Posterior cingulate gyrus (tissue), 11 donors: Measurements from ENCODE around the gene DDA1.
"Not testable (repeated sequence)": the region's sequence is repeated elsewhere in the genome, so short reads cannot be mapped to it uniquely, and the experiment has no call there.

Source experiments
- DNase-seq, 10 donors: peaks; one replicate each; pipeline versions ENCODE4 v3.0.0 to v3.0.0-alpha.2; 2020 to 2021; ENCODE audit warnings: mixed read lengths in 3 of 10
- intact Hi-C: fragments of 100-400 bp; cut with DNase I; formaldehyde crosslinking; loops from one replicate; pipeline ENCODE4 v1.15.1; 2023

The DDA1 gene

GRCh38 chr19:17338433-17339078 lies 29.2 kb downstream of the DDA1 start:
- DNase-seq, result peak in 1 of 10 donors; percentile 82
- intact Hi-C loops, result loop anchor here (10.0 kb wide), 1 partner anchor 136 kb away; the partner anchor contains the start of gene SLC27A1

GRCh38 chr19:17339088-17339741 lies 29.9 kb downstream of the DDA1 start:
- intact Hi-C loops, result loop anchor here (10.0 kb wide), 1 partner anchor 136 kb away; the partner anchor contains the start of gene SLC27A1
- DNase-seq, result no peak

- intact Hi-C loops, result no loop called here
- DNase-seq, result no peak
Measured at GRCh38 chr19:17340302-17340870, 31.0 kb downstream of the DDA1 start.

GRCh38 chr19:17340871-17341357 lies 31.6 kb downstream of the DDA1 start:
- no peak for DNase-seq
- intact Hi-C loops, result no loop called here

GRCh38 chr19:17341386-17341785 lies 32.0 kb downstream of the DDA1 start:
- DNase-seq, result no peak
- intact Hi-C loops, result no loop called here

GRCh38 chr19:17341845-17342244 lies 32.5 kb downstream of the DDA1 start:
- DNase-seq, result no peak

GRCh38 chr19:17346109-17346671 lies 36.8 kb downstream of the DDA1 start:
- intact Hi-C loops, result loop anchor here (2.0 kb wide), 1 partner anchor 45 kb away; no protein-coding TSS in a partner anchor
- peak in 9 of 10 donors; percentile 67 to 97 (median 80) for DNase-seq

More at GRCh38 chr19:17341845-17342244, 32.5 kb downstream of the DDA1 start:
- intact Hi-C loops, result no loop called here

GRCh38 chr19:17347361-17347760 lies 38.0 kb downstream of the DDA1 start:
- intact Hi-C loops, result loop anchor here (2.0 kb wide), 1 partner anchor 43 kb away; no protein-coding TSS in a partner anchor
- no peak for DNase-seq

GRCh38 chr19:17347877-17348276 lies 38.5 kb downstream of the DDA1 start:
- DNase-seq, result no peak
- intact Hi-C loops, result loop anchor here (2.0 kb wide), 1 partner anchor 43 kb away; no protein-coding TSS in a partner anchor

GRCh38 chr19:17348700-17349099 lies 39.3 kb downstream of the DDA1 start:
- DNase-seq, result peak in 1 of 10 donors; percentile 80
- intact Hi-C loops, result no loop called here

- intact Hi-C loops, result no loop called here
- no peak for DNase-seq
Measured at GRCh38 chr19:17351815-17352435, 42.6 kb downstream of the DDA1 start.

- intact Hi-C loops, result no loop called here
- no peak for DNase-seq
Measured at GRCh38 chr19:17352608-17353280, 43.4 kb downstream of the DDA1 start.

GRCh38 chr19:17353386-17353785 lies 44.0 kb downstream of the DDA1 start:
- intact Hi-C loops, result no loop called here
- DNase-seq, result no peak

GRCh38 chr19:17357078-17357666 lies 47.8 kb downstream of the DDA1 start:
- DNase-seq, result no peak
- intact Hi-C loops, result no loop called here

GRCh38 chr19:17357724-17358123 lies 48.4 kb downstream of the DDA1 start:
- intact Hi-C loops, result no loop called here
- DNase-seq, result no peak

- intact Hi-C loops, result no loop called here
- DNase-seq, result no peak
Measured at GRCh38 chr19:17358395-17358794, 49.0 kb downstream of the DDA1 start.

GRCh38 chr19:17359905-17360800 lies 50.8 kb downstream of the DDA1 start:
- DNase-seq, result no peak
- intact Hi-C loops, result no loop called here

- intact Hi-C loops, DNase-seq: not testable (repeated sequence)
Measured at GRCh38 chr19:17363852-17364605, 54.7 kb downstream of the DDA1 start.
